Stimulated activated naive CD8-positive, alpha-beta T cell treated with anti-CD3 and anti-CD28 coated beads, Interleukin-15, Interleukin-2, amounts not matched to agents 100 U/mL and 50 U/mL, for 24 hours (primary cell): ENCODE results near the gene RGS2.

ENCODE experiments used
- ATAC-seq: fragments of 150-1000 bp; cut with Tn5 transposase; one replicate; pipeline ENCODE4 v1.10.0; 2021
- DNase-seq: peaks from one replicate; pipeline ENCODE4 v3.0.0; 2021

Gene RGS2

GRCh38 chr1:192795916-192796618, 12.8 kb upstream of the RGS2 start:
- DNase-seq (no peak), ATAC-seq (no peak)

- ATAC-seq: no peak
- DNase-seq: no peak
These were observed 11.7 kb upstream of the RGS2 start for GRCh38 chr1:192797143-192797542.

DNA sequence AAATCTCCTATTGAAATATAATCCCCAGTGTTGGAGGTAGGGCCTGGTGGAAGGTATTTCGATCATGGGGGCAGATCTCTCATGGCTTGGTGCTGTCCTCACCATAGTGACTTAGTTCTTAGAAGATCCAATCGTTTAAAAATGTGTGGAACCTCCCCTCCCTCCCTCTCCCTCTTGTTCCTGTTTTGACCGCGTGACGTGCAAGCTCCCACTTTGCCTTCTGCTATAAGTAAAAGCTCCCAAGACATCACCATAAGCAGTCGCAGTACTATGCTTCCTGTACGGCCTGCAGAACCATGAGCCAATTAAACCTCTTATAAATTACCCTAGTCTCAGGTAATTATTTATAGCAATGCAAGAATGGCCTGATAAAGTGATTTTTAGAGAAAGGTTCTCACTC, 10.9 kb upstream of the RGS2 start:
- DNase-seq (no peak), ATAC-seq (no peak)

- ATAC-seq: no peak
- DNase-seq: no peak
These were observed 7.4 kb upstream of the RGS2 start for GRCh38 chr1:192801451-192801850.

GRCh38 chr1:192802406-192802805, 6.4 kb upstream of the RGS2 start:
- ATAC-seq (no peak), DNase-seq (no peak)

DNA sequence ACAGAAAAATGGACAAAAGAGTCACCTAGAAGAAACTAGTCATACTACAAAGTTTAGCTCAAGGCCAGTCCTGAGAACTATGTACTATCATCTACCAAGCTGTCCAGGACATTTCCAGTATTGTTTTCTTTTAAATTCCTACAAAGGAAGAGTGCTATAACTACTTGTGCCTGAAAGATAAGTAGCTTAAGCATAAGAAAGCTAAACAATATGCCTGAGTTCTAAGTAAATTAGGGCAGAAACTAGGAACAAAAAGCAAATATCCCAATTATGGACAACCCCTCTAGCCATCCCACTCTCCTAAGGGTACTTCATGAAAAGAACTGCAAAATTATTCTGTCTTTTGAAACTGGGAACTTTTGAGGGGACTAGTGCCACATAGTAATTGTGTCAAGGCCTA, 5.3 kb upstream of the RGS2 start:
- ATAC-seq (no peak), DNase-seq (no peak)

- ATAC-seq (peak; percentile 19), DNase-seq (no peak)
These were observed 3.0 kb upstream of the RGS2 start for GRCh38 chr1:192805832-192806323.

DNA sequence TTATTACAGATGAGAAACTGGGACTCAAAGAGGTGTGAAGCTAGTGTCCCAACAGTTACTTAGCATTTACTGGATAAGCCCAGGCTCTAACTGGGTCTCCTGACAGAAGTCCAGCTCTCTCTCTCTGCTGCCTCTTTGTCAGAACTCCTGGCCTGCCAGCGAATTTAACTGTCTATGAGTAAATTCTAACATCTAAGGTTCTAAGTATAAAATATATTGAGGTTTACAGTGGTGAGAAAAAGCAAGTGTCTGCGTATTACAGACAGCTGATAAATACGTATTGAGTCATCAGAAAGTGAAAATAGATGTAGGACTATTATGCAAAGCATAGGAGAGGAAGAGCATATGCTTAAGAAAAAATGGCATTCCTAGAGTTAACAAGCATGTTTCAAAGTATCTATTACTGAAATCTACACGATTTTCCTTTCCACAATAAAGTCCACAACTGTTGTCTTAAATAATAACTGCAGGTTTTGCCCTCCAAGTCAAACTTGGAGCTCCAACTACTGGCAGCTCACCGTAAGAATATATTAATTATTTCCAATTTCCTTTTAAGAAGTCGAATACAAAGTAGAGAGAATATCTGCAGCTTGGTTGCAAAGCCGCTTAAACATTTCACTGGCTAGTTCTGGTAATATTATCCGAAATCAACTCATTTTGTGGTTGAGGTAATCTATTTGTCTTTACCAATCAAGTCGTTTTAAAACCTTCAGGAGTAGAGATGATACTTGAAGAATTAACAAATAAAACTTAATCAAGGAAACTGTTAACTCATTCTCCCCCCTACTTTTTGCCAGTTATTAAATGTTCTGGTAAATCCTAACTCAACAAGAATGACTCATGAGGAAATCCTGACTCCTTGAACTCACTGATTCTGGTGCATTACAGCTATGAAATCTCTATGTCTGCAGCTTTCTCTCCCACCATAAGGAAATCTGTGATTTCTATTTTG, 1.4 kb upstream of the RGS2 start:
- DNase-seq (peak; percentile 10), ATAC-seq (no peak)

- no peak for DNase-seq
- ATAC-seq: no peak
These were observed 699 bp upstream of the RGS2 start for GRCh38 chr1:192808163-192808517.

GRCh38 chr1:192809307-192810252, 741 bp downstream of the RGS2 start:
- ATAC-seq: peak; percentile 57
- peak; percentile 55 for DNase-seq

GRCh38 chr1:192810253-192810880, 1.5 kb downstream of the RGS2 start:
- DNase-seq (no peak), ATAC-seq (no peak)

GRCh38 chr1:192811006-192811405, 2.2 kb downstream of the RGS2 start:
- DNase-seq: no peak
- ATAC-seq: no peak

DNA sequence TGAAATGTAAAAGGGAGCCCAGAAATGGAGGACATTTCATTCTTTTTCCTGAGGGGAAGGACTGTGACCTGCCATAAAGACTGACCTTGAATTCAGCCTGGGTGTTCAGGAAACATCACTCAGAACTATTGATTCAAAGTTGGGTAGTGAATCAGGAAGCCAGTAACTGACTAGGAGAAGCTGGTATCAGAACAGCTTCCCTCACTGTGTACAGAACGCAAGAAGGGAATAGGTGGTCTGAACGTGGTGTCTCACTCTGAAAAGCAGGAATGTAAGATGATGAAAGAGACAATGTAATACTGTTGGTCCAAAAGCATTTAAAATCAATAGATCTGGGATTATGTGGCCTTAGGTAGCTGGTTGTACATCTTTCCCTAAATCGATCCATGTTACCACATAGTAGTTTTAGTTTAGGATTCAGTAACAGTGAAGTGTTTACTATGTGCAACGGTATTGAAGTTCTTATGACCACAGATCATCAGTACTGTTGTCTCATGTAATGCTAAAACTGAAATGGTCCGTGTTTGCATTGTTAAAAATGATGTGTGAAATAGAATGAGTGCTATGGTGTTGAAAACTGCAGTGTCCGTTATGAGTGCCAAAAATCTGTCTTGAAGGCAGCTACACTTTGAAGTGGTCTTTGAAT, 2.9 kb downstream of the RGS2 start:
- no peak for ATAC-seq
- DNase-seq: no peak

DNA sequence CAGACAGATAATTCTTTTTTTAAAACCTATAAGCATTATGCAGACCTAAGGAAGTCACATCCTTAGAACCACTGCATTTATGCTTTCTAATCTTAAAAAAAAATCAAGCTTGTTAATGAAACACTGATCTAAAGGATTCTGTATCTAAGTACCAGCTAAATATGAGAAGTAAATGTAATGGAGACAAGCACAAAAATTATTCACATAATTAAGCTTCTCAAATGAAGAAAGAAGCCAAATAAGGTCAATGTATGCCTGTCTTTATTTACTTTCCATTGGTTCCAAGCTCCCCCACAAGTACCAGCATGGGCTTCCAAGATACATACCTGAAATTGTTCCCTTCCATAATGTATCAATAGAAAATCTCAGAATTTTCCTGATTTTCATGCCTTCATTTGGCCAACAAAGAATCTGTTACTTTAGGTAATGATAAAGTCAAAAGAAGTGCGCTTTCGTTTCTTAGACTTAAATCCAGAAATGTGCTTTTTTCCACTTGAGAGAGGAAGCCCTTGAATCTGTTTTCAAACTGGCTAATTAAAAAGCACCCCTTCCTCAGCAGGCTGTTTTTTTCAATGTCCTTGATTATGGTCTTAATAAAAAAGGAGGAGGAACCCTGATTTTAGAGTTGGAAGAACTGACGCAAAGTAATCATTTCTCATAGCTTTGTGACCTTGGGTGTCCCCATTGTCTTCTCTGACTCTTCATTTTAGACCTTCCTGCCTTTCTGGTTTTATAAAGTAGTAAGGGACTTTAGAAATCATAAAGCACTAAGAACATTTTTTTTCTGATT, 3.8 kb downstream of the RGS2 start:
- ATAC-seq: no peak
- DNase-seq: no peak

- ATAC-seq (no peak), DNase-seq (no peak)
These were observed 6.0 kb downstream of the RGS2 start for GRCh38 chr1:192814805-192815204.

DNA sequence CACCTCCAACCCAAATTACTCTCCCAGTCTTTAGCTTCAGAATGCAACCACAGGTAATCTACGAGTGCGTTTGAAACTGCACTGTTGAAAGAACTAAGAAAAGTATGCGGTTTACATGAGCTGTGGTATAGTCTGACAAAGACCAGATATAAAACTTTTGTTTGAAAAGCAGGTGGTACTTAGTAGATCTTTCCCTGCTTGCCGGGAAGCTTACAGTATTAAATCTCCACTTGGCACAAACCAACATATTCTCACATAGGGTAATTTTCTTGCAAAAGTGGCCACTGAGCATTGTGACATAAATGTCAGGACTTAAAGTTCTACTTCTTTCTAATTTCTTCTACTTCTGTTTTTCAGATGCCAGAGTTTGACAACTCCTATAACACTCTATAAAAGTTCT, 8.4 kb downstream of the RGS2 start:
- DNase-seq (no peak), ATAC-seq (no peak)

DNA sequence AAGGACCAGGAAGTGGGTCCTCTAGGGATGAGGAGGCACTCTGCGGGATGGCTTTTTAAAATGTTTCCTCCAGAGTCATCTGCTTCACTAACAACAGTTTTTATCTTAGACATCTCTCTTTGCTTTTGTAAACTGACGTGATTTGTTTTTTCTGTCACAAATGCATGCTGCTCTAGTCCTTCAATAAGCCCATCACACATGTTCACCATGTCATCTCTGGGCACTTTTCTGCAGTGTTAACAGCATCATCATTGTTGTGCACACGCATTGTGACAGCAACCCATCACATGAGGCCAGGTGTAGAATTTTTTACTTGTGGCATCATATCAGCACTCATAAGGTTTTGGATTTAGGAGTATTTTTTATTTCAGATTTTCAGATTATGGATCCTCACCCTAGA, 12.5 kb downstream of the RGS2 start:
- no peak for ATAC-seq
- no peak for DNase-seq

DNA sequence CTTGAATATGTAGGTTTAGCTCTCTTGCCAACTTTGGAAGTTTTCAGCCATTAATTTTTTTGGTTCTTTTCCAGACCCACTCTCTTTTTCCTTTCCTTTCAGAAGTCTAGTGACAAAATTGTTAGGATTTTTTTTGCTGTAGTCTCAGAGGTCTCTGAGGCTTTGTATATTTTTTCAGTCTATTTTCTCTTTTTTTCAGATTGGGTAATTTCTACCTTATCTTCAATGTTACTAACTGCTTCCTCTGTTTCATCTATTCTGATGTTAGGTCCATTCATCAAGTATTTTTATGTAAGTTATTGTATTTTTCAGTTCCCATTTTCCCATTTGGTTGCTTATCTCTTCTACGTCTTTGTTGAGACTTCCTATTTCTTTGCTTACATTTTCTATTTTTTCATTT, 15.7 kb downstream of the RGS2 start:
- no peak for ATAC-seq
- no peak for DNase-seq

- DNase-seq (no peak), ATAC-seq (no peak)
These were observed 18.1 kb downstream of the RGS2 start for GRCh38 chr1:192826791-192827546.
